OCI-LY1 (cell line): ENCODE measurements around the gene SKAP1.

Source experiments
- CTCF ChIP-seq: fragments of 200-600 bp; sonication (generic), shearing (Covaris generic); IDR thresholded peaks from 2 replicates; pipeline ENCODE4 v1.5.1; 2017; ENCODE audit warnings: mild to moderate bottlenecking, antibody characterized with exemption, low read length, moderate library complexity, mixed read lengths
- EZH2 ChIP-seq: fragments of 200-600 bp; sonication (generic), shearing (Covaris generic); IDR thresholded peaks from 2 replicates; pipeline ENCODE4 v1.8.0; 2017; ENCODE audit warnings: borderline replicate concordance, mixed run types, mild to moderate bottlenecking, antibody characterized with exemption, low read length, moderate library complexity, mixed read lengths

GRCh38 chr17:48438516-48439061 lies 8.6 kb upstream of the SKAP1 start:
- TF ChIP-seq EZH2 (no peak), CTCF (no peak)
